Epithelial cell of prostate (primary cell): ENCODE results near the gene PTPRM.

Experiments
- DNase-seq: peaks from one replicate; pipeline ENCODE4 v3.0.0-alpha.2; 2011; ENCODE audit warnings: low read depth, low spot score
- H3K27ac ChIP-seq: fragments of 450-650 bp; 2 replicates; pipeline ENCODE4 v1.5.1; 2017; ENCODE audit warnings: mild to moderate bottlenecking

PTPRM gene

GRCh38 chr18:7779211-7779610, 212.1 kb downstream of the PTPRM start:
- DNase-seq = no peak
- H3K27ac ChIP-seq = no peak overlapping the region

- H3K27ac ChIP-seq = no peak overlapping the region
- no peak for DNase-seq
These were observed 217.1 kb downstream of the PTPRM start for GRCh38 chr18:7784171-7784570.

- no peak for DNase-seq
These were observed 219.5 kb downstream of the PTPRM start for GRCh38 chr18:7786569-7786968.

GRCh38 chr18:7787339-7787738, 220.2 kb downstream of the PTPRM start:
- H3K27ac ChIP-seq = no peak overlapping the region
- DNase-seq = no peak

More at GRCh38 chr18:7786569-7786968, 219.5 kb downstream of the PTPRM start:
- no peak overlapping the region for H3K27ac ChIP-seq

- no peak overlapping the region for H3K27ac ChIP-seq
- DNase-seq = no peak
These were observed 222.9 kb downstream of the PTPRM start for GRCh38 chr18:7789856-7790552.

- no peak for DNase-seq
- H3K27ac ChIP-seq = no peak overlapping the region
These were observed 226.0 kb downstream of the PTPRM start for GRCh38 chr18:7793100-7793499.

- no peak overlapping the region for H3K27ac ChIP-seq
- DNase-seq = no peak
These were observed 236.9 kb downstream of the PTPRM start for GRCh38 chr18:7803956-7804469.

GRCh38 chr18:7805096-7805495, 238.0 kb downstream of the PTPRM start:
- no peak for DNase-seq
- no peak overlapping the region for H3K27ac ChIP-seq

GRCh38 chr18:7805880-7806279, 238.8 kb downstream of the PTPRM start:
- H3K27ac ChIP-seq = no peak overlapping the region
- DNase-seq = no peak

- no peak for DNase-seq
- H3K27ac ChIP-seq = no peak overlapping the region
These were observed 240.9 kb downstream of the PTPRM start for GRCh38 chr18:7807936-7808453.

GRCh38 chr18:7808992-7809391, 241.9 kb downstream of the PTPRM start:
- no peak for DNase-seq

GRCh38 chr18:7809455-7809854, 242.3 kb downstream of the PTPRM start:
- no peak overlapping the region for H3K27ac ChIP-seq
- DNase-seq = no peak

More at GRCh38 chr18:7808992-7809391, 241.9 kb downstream of the PTPRM start:
- no peak overlapping the region for H3K27ac ChIP-seq

GRCh38 chr18:7809978-7810377, 242.9 kb downstream of the PTPRM start:
- H3K27ac ChIP-seq = no peak overlapping the region
- DNase-seq = no peak

- no peak for DNase-seq
- no peak overlapping the region for H3K27ac ChIP-seq
These were observed 245.4 kb downstream of the PTPRM start for GRCh38 chr18:7812431-7813063.

GRCh38 chr18:7813131-7813530, 246.0 kb downstream of the PTPRM start:
- no peak for DNase-seq
- H3K27ac ChIP-seq = no peak overlapping the region

GRCh38 chr18:7814754-7815315, 247.7 kb downstream of the PTPRM start:
- DNase-seq = no peak
- H3K27ac ChIP-seq = no peak overlapping the region

- H3K27ac ChIP-seq = no peak overlapping the region
- DNase-seq = no peak
These were observed 248.7 kb downstream of the PTPRM start for GRCh38 chr18:7815787-7816186.

GRCh38 chr18:7817575-7818230, 250.6 kb downstream of the PTPRM start:
- no peak for DNase-seq
- H3K27ac ChIP-seq = no peak overlapping the region

GRCh38 chr18:7821784-7822183, 254.7 kb downstream of the PTPRM start:
- no peak overlapping the region for H3K27ac ChIP-seq
- no peak for DNase-seq

- DNase-seq = no peak
- H3K27ac ChIP-seq = no peak overlapping the region
These were observed 255.6 kb downstream of the PTPRM start for GRCh38 chr18:7822435-7823331.
